Mucosa of descending colon (tissue), 3 donors: ENCODE results near the gene DTNA. TPM values are rescaled to one million over a fixed set of nuclear protein-coding genes. Genes with fewer than 3 reads are reported as not detected.

ENCODE experiments used
- ATAC-seq: fragments of 200-7000 bp; cut with Tn5 transposase; one replicate; pipeline ENCODE4 v1.9.1; 2020; ENCODE audit warnings: mild to moderate bottlenecking, moderate library complexity
- DNase-seq, 3 donors: peaks; one replicate each; pipeline ENCODE4 v3.0.0-alpha.2; 2020
- H3K36me3 ChIP-seq: fragments of 200-600 bp; one replicate; pipeline ENCODE4 v1.8.0; 2021; ENCODE audit warnings: low read depth, mild to moderate bottlenecking
- H3K4me1 ChIP-seq: fragments of 200-600 bp; one replicate; pipeline ENCODE4 v1.8.0; 2021; ENCODE audit warnings: low read depth, mild to moderate bottlenecking
- H3K4me3 ChIP-seq: fragments of 200-600 bp; one replicate; pipeline ENCODE4 v1.8.0; 2021; ENCODE audit warnings: mild to moderate bottlenecking
- H3K9me3 ChIP-seq: fragments of 200-600 bp; one replicate; pipeline ENCODE4 v1.8.0; 2021; ENCODE audit warnings: mild to moderate bottlenecking
- intact Hi-C, 2 donors: fragments of 100-400 bp; cut with DNase I in 1 of 2; cut with micrococcal nuclease in 1 of 2; formaldehyde crosslinking; loops; one replicate each; pipeline versions ENCODE4 v1.11.0 to v1.11.1; 2022; cut with DNase I, micrococcal nuclease
- total RNA-seq, 3 donors: library from RNA; stranded (reverse); fragmentation: NEBNext Ultra II Directional in 2 of 3; extraction: Animal tissue kit (Norgen Biotek cat#: 25700) in 2 of 3; gene quantifications; one replicate each; pipeline versions ENCODE4 v1.2.1 to v1.2.4, GENCODE V29; 2021 to 2023
- TF ChIP-seq, protein P1 (sequence below): fragments of 200-600 bp; IDR thresholded peaks from one replicate; pipeline ENCODE4 v1.8.0; 2022; ENCODE audit warnings: antibody characterized with exemption, mild to moderate bottlenecking
- donor health status: DM: no; HTN: no; CAD: no; lungs with moderate emphysema.
- donor health status: DM: no; HTN: no; CAD: no.
- donor health status: DM: no; HTN: yes; CAD: no.

The DTNA gene
- total RNA-seq, 3 donors from 2014 or later, result 2.8 to 23.5 (median 7.4) TPM

DNA sequence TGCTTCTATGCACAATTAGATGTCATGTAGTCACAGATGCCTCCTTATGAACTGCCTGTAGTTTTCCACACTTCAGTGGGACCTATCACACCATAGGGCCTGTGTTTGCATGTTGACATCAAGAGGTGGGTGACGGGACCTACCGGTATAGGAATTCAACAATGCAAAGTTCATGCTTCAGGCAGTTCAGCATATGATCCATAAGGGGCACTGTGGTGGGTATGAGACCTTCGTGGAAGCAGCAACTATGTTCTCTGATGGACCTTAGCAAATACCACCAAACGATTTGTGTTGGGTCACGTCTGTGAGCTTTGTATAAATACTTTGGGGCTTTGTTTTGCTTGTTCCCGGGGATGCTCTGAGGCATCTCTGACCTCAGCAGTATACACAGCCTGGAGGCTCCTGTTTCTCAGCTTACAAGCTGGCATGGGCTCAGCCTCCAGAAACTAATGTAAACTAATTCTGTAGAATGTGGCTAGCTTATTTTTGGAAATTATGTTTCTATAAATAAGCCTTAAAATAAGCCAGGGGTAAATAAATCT lies 111.6 kb downstream of the DTNA start:
- no peak for DNase-seq
- intact Hi-C loops, result no loop called here
- Histone ChIP-seq H3K4me1 (no peaks in the 10 kb centered on the region), H3K4me3 (no peak overlapping the region), H3K36me3 (no peaks in the 10 kb centered on the region), H3K9me3 (no peaks in the 10 kb centered on the region)
- TF ChIP-seq, protein P1, sequence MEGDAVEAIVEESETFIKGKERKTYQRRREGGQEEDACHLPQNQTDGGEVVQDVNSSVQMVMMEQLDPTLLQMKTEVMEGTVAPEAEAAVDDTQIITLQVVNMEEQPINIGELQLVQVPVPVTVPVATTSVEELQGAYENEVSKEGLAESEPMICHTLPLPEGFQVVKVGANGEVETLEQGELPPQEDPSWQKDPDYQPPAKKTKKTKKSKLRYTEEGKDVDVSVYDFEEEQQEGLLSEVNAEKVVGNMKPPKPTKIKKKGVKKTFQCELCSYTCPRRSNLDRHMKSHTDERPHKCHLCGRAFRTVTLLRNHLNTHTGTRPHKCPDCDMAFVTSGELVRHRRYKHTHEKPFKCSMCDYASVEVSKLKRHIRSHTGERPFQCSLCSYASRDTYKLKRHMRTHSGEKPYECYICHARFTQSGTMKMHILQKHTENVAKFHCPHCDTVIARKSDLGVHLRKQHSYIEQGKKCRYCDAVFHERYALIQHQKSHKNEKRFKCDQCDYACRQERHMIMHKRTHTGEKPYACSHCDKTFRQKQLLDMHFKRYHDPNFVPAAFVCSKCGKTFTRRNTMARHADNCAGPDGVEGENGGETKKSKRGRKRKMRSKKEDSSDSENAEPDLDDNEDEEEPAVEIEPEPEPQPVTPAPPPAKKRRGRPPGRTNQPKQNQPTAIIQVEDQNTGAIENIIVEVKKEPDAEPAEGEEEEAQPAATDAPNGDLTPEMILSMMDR, result no peak
- no peak for ATAC-seq

DNA sequence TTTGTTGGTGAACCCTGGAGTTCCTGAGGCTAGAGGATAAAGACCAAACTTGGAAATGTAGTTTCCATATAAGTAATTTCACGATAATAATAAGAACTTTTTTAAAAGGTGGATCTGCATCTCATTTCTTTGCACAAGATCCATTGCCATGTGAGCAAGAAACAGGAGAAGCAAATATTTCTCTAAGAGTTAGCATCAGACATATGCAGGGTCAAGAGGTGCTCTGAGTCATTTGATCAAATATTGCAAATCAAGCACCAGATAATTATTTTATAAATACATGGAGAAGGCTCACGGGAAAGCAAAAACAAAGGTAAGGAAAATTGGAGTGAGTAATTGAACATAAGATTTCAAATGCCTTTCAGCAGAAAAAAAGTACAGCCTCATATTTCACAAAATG lies 118.0 kb downstream of the DTNA start:
- Histone ChIP-seq H3K36me3 (no peaks in the 10 kb centered on the region), H3K4me1 (no peaks in the 10 kb centered on the region), H3K4me3 (no peak overlapping the region), H3K9me3 (no peaks in the 10 kb centered on the region)
- ATAC-seq (no peak), DNase-seq (no peak)
- intact Hi-C loops, result no loop called here
- TF ChIP-seq, protein P1, result no peak

DNA sequence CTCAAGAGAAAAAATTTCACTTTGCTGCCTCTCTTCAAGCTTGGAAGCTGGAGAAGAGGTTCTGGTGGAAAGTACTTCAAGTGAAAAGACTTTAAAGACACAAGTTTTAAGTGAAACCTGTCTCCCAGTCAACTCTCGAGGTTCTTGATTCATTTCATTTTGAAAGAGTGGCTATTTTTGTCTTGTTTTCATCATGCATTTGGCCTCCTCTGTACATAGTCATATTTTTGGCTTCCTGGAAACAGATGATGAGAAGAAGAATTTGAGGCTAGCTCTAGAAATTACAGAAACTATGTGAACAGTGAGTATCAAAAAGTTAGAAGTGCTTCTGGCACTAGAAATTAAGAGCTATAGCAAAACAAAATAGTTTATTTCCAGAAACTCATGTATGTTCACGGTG lies 124.8 kb downstream of the DTNA start:
- intact Hi-C loops, result no loop called here
- DNase-seq (no peak), ATAC-seq (no peak)
- Histone ChIP-seq H3K4me3 (no peak overlapping the region), H3K9me3 (no peaks in the 10 kb centered on the region), H3K4me1 (no peaks in the 10 kb centered on the region), H3K36me3 (no peaks in the 10 kb centered on the region)
- TF ChIP-seq, protein P1, result no peak

DNA sequence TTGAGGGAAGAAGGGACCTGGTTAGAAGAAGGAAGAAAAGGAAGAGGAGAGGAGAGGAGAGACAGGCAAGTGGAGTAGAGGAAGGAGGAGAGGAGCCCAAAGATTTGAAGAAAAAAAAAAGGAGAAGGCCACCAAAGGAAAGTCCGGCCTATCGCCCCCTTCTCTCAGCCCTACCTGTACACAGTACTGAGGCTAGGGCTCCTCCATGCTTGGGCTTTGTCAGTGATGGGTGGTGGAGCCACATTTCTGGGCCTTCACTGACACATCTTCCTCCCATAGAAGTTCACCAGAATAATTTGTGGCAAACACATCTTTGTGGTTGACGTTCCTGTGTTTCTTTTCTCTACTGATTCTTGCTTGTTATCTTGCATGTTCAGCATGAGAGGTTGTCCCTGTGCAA lies 125.4 kb downstream of the DTNA start:
- no peak overlapping the region for H3K4me3 ChIP-seq
- H3K4me1 ChIP-seq, result no peaks in the 10 kb centered on the region
- TF ChIP-seq, protein P1, result no peak
- H3K9me3 ChIP-seq, result no peaks in the 10 kb centered on the region
- intact Hi-C loops, result no loop called here
- DNase-seq, result no peak
- no peak for ATAC-seq
- no peaks in the 10 kb centered on the region for H3K36me3 ChIP-seq

DNA sequence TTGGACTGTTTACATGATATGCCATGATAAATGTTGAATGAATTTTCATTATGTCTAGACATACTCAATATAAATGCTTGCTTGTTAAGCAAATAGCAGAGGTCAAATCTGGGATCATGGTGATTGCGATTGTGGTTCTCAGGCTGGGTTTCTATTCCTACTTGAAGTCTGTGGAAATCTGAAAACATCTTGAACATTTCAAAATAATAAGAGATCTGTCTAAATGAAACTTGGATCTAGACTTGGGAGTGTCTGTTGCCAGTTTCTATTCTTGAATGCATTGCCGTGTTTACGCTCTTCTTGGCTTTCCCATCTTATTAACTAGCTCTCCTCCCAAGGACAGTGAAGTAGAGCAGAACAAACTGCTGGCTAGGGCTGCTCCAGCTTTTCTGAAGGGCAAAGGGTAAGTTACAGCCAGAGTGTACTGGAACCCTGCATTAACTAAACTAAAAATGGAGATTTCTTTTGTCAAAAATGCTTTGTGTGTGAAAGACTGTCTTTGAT lies 127.7 kb downstream of the DTNA start:
- Histone ChIP-seq H3K9me3 (no peaks in the 10 kb centered on the region), H3K4me3 (no peak overlapping the region), H3K4me1 (no peaks in the 10 kb centered on the region), H3K36me3 (no peaks in the 10 kb centered on the region)
- no peak for ATAC-seq
- TF ChIP-seq, protein P1, result no peak
- intact Hi-C loops, result no loop called here
- DNase-seq, result no peak

DNA sequence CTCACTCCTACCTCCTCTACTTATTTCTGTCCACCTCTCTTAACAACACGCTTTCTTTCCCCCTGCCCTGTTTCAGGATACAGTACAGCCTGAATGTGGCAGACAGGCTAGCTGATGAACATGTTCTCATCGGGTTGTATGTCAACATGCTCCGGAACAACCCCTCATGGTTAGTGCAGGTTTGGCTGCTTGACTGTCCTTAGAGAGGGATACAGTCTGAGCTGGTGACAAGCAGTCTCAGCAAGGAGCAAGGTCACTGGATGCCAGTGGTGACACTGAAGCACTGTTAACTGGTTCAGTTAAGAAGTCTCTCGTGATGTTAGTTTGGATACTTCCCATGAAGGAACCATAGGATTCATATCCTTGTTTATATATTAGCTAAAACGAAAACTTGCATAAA lies 128.6 kb downstream of the DTNA start:
- H3K4me3 ChIP-seq, result no peak overlapping the region
- DNase-seq (no peak), ATAC-seq (no peak)
- intact Hi-C loops, result no loop called here
- H3K36me3 ChIP-seq, result no peaks in the 10 kb centered on the region
- no peaks in the 10 kb centered on the region for H3K4me1 ChIP-seq
- no peaks in the 10 kb centered on the region for H3K9me3 ChIP-seq
- TF ChIP-seq, protein P1, result no peak
